HG02938 (cell line): Measurements from ENCODE around the gene FAM228B.
"Not testable (repeated sequence)": the region's sequence is repeated elsewhere in the genome, so short reads cannot be mapped to it uniquely, and the experiment has no call there.

Experiments
- ATAC-seq: cut with Tn5 transposase; IDR thresholded peaks from one replicate; pipeline ENCODE4 v1.9.1; 2021; ENCODE audit warnings: mild to moderate bottlenecking, moderate library complexity; ENCODE audit not compliant: unreplicated experiment

Gene FAM228B

GRCh38 chr2:24101992-24102391, 21.3 kb upstream of the FAM228B start:
- ATAC-seq: no peak

DNA sequence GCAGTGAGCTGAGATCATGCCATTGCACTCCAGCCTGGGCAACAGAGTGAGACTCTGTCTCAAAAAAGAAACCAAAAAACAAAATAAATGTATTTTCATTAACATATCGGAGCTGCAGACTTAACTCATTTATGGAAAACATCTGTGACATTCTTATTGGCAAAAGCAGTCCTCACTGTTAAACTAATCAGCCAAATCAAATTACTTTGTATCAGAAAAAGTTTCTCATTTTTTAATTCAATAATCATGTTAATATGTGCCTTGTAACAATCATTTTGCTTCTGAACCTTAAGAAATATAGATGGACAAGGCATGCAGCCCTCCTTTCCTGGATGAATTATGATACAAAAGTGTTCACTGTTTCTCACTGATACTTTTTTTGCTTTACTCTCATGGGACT, 20.6 kb upstream of the FAM228B start:
- ATAC-seq: no peak

DNA sequence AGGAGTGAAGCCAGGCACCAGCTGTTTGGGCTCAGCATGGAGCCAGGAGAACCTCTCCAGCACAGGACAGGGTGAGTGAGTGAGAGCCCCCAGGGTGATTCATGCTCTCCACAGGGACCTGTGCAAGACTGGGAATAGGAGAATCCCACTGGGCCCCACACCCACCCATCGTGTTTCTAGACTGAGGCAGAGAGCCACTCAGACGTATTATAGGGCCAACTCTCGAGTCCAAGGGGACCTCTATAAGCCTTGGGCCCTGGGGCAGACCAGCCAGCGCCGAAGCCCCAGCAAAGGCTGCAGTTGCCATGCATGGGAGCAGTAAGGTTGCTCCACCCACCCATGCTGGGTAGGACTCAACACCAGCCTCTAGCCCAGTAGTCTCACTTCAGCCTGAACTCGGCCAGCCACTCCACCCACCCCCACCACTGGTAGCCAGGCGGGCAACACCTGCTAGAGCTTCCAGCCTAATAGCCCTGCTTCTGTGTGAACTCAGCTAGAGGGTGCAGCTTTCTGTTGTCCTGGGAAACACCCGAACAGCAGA, 19.1 kb upstream of the FAM228B start:
- ATAC-seq: no peak

DNA sequence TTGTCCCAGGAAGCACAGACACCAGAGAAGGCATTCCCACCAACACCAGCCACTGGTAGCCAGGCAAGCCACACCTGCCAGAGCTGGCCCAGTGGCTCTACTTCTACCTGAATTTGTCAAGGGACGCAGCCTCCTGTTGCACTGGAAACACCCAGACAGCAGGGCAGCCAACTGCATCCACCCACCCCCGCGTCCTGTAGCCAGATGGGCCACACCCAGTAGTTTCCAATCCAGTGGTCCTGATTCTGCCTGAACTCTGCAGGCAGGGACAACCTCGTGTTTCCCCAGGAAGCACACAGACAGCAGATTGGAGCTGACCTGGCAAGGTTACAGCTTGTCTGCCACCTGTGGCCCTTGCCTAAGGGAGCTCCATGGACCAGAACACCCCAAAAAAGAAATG, 18.4 kb upstream of the FAM228B start:
- no peak for ATAC-seq

- ATAC-seq: no peak
These were observed 17.5 kb upstream of the FAM228B start for GRCh38 chr2:24105816-24106215.

DNA sequence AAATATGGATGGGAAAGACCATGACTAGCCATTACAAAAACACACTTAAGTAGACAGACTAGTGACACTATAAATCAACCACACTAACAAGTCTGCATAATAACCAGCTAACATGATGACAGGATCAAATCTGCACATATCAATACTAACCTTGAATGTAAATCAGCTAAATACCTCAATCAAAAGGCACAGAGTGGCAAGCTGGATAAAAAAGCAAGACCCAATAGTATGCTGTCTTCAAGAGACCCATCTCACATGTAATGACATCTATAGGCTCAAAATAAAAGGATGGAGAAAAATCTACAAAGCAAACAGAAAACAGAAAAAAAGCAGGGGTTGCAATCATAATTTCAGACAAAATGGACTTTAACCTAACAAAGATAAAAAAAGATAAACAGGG, 16.5 kb upstream of the FAM228B start:
- no peak for ATAC-seq

DNA sequence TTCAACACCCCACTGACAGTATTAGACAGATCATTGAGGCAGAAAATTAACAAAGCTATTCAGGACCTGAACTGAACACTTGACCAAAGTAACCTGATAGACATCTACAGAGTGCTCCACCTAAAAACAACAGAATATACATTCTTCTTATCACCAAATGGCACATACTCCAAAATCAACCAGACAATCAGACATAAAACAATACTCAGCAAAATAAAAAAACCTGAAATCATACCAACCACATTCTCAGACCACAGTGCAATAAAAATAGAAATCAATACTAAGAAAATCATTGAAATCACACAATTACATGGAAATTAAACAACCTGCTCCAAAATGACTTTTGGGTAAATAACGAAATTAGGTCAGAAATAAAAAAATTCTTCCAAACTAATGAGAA, 15.9 kb upstream of the FAM228B start:
- ATAC-seq: no peak

GRCh38 chr2:24109431-24109830, 13.8 kb upstream of the FAM228B start:
- not testable (repeated sequence) for ATAC-seq

DNA sequence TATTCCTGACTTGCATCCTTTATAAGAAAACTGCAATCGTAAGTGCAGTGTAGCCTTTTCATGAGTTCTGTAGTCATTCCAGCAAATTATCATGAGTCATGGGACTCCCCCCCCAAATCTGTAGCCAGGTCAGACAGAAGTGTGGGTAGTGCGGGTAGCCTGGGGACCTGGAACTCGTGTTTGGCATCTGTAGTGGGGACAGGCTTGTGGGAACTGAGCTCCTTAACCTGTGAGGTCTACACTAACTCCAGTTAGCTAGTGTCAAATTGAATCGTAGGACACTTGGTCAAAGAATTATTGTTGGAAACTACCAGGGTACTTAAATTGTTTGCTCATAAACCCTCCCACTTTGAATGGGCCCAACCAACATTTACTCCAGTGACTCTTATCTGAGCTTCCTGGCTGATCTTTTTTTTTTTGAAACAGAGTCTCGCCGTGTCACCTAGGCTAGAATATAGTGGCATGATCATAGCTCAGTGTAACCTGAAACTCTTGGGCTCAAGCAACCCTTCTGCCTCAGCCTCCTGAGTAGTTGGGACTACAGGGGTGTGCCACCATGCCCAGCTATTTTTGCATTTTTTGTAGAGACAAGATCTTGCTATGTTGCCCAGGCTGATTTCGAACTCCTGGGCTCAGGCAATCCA, 12.5 kb upstream of the FAM228B start:
- no peak for ATAC-seq

DNA sequence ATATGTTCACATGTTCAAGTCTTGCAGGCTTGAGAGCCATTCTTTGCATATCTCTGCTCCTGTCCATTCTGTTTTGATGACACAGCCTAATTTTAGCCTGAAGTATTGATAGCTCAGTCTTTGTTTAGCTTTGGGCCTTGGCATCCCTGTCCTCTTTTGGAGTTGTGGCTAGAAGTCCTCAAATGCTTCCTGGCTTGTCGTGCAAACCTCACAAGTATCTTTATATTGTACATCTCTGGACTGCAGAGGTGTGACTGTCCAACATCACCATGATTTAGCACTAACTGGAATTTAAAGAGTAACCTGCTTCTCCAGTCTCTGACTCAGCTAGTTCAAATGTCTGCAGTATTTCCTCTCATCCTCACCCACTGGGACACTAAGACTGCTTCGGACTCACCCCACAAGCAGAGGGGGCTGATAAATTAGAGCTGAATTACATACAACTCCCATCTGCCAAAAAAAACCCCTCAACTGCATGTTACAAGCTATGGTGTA, 11.8 kb upstream of the FAM228B start:
- no peak for ATAC-seq

GRCh38 chr2:24115057-24115456, 8.2 kb upstream of the FAM228B start:
- no peak for ATAC-seq

DNA sequence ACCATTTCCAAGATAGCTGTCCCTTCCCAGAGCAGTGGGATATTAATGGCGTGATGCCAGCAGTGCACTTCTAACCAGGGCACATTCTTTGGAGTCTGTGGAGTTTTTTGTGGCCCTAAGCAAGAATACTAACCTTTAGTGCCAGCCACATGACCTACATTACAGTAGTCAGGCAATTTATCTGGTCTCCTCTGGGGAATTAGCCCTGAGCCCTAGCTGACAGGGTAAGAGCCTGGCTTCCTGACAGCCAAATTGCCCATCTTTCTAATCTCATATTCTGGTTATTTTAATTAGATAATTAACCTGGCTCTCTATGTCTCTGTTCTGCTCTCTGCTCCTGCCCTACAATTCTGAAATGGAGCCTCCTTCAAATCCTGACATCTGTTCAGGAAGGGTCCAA, 5.4 kb upstream of the FAM228B start:
- ATAC-seq: no peak

GRCh38 chr2:24121066-24121465, 2.2 kb upstream of the FAM228B start:
- no peak for ATAC-seq

DNA sequence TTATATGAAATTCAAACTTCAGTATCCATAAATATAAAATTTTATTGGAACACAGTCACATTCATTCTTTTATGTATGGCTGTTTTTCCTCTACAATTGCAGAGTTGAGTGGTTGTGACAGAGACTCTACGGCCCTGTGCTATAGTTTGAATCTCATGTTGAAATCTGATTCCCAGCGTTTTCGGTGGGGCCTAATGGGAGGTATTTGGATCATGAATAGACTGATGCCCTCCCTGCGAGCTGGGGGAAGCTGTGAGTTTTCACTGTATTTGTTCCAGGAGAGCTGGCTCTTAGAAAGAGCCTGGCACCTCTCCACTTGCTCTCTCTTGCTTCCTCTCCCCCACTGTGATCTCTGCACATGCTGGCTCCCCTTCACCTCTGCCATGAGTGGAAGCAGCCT, 1.8 kb upstream of the FAM228B start:
- ATAC-seq: no peak

- ATAC-seq: no peak
These were observed 689 bp upstream of the FAM228B start for GRCh38 chr2:24122366-24123194.

GRCh38 chr2:24123922-24124580, 782 bp downstream of the FAM228B start:
- peak; percentile 26 for ATAC-seq

DNA sequence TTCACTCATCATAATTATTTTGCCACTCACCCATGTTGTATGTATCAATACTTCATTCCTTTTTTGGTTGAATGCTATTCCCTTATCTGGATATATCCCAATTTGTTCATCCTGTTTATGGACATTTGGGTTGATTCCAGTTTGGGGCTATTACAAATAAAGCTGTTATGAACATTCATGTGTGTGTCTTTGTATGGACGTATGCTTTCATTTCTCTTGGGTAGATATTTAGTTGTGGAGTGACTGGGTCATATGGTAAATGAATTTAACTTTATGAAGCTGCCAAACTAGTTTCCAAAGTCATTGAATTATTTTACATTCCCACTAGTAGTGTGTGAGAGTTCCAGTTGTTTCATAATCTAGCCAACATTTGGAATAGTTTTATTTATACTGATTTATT, 2.7 kb downstream of the FAM228B start:
- ATAC-seq: no peak

DNA sequence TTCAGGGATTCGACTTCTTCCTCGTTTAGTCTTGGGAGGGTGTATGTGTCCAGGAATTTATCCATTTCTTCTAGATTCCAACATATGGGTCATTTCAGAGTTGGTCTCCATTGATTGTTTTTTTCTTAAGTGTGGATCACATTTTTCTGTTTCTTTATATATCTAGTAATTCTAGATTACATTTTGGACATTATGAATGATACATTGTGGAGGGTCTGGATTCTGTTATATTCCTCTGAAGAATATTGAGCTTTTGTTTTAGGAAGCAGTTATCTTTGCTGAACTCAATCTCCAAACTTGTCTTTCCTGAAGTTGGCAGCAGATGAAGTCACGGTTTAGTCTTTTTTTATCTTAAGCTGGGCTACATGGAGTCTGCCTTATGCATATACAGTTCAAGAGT, 9.3 kb downstream of the FAM228B start:
- ATAC-seq: no peak

GRCh38 chr2:24140305-24140704, 17.0 kb downstream of the FAM228B start:
- not testable (repeated sequence) for ATAC-seq

DNA sequence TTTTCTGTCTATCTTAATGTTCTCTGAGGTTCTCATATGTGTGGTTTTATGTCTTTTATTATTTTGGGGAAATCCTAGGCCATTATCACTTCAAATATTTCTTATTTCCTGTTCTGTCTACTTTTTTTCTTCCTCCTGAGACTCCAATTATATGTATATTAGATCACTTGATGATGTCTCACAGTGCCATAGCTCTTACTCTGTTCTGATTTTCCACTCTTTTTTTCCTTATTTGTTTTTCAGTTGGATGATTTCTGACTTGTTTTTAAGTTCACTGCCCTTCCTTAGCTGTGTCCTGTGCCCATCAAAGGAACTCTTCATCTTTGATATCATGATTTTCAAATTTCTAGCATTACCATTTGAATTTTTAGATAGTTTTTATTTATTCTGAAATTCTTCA, 24.1 kb downstream of the FAM228B start:
- ATAC-seq: no peak

DNA sequence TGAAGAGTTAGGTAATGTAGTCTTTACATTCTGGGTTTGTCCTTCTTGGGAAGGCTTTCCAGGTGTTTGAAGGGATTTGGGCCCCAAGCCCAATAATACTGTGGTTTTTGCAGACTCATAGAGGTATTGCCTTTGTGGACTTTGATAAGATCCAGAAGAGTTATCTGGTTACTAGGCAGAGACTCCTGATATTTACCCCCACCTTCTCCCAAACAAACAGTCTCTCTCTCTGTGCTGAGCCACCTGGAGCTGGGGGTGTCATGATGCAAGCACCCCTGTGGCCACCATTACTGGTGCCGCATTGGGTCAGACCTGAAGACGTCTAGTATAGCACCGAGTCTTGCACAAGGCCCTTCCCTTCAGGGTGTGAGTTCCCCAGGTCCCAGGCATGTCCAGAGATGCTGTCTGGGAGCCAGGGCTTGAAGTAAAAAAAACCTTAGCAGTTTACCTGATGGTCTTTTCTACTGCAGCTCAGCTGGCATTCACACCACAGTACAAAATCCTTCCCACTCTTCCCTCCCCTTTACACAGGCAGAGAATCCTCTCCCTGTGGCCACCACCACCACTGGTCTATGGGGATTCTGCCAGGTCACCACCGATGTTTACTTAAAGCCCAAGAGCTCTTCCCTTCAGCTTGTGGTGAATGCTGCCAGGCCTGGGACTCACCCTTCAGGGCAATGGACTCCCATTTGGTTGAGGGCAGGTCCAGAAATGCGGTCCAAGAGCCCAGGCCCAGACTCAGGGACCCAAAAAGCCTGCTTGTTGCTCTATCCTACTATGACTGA, 29.3 kb downstream of the FAM228B start:
- ATAC-seq: no peak
